Bronchial smooth muscle cell (primary cell): ENCODE results near the gene HCN3. TPM values are rescaled to one million over a fixed set of nuclear protein-coding genes. Genes with fewer than 3 reads are reported as not detected.

Experiments used
- total RNA-seq: library from RNA; depleted of rRNA; stranded (reverse); fragments of >200 nt; gene quantifications from 2 replicates; pipeline ENCODE4 v1.2.1, GENCODE V29; 2014

Gene HCN3
- total RNA-seq: 0.95 and 3.2 TPM in 2 replicates

GRCh38 chr1:155277070-155277901 lies at the start of gene HCN3:
Gene HCN3 (plus strand): TSS chr1:155277463. CDS start chr1:155277591, 128 bp downstream.

GRCh38 chr1:155255243-155256007 lies 21.8 kb upstream of the HCN3 start, which contains the start of gene ENTREP3:
Gene ENTREP3 (minus strand): TSS chr1:155255483. CDS start chr1:155254877, 606 bp downstream.

GRCh38 chr1:155261852-155262673 lies 15.2 kb upstream of the HCN3 start, which contains the start of gene SCAMP3:
Gene SCAMP3 (minus strand): TSS chr1:155262360. CDS start chr1:155262151, 209 bp downstream.

GRCh38 chr1:155273343-155274245 lies 3.7 kb upstream of the HCN3 start, which contains the start of gene CLK2:
Gene CLK2 (minus strand): TSS chr1:155273504. CDS start chr1:155270977, 2,527 bp downstream.

DNA sequence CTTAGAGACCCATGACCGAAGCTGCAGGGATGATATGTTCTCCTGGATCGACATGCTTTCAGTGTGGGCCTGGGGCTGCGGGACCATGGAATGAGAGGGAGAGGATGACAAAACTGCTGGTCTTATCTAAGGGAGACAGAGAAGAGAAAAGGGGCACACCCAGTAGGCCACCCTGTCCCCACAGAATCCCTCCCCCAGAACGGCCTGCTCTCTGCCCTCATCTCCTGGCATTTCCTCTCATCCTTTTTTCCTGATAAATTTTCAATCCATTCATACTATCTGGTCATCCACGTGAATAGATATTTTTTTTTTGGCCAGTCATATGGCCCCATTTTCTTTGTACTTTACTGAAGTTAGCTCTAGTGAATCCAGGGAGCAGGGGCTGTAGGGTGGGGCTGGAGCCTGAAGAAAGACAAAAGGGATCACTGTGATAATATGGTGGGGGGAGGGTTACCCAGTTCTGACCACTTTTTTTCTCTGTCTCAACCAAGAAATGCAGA lies 24.1 kb downstream of the HCN3 start, which contains the start of gene PKLR:
Gene PKLR (minus strand): TSS at position 97 of the 500 bp plus-strand sequence. CDS start 43 bp downstream, at position 54.

GRCh38 chr1:155308493-155309422 lies 31.5 kb downstream of the HCN3 start, which contains the start of gene FDPS:
Gene FDPS (plus strand): TSS chr1:155308866. CDS start chr1:155309790, 924 bp downstream.

DNA sequence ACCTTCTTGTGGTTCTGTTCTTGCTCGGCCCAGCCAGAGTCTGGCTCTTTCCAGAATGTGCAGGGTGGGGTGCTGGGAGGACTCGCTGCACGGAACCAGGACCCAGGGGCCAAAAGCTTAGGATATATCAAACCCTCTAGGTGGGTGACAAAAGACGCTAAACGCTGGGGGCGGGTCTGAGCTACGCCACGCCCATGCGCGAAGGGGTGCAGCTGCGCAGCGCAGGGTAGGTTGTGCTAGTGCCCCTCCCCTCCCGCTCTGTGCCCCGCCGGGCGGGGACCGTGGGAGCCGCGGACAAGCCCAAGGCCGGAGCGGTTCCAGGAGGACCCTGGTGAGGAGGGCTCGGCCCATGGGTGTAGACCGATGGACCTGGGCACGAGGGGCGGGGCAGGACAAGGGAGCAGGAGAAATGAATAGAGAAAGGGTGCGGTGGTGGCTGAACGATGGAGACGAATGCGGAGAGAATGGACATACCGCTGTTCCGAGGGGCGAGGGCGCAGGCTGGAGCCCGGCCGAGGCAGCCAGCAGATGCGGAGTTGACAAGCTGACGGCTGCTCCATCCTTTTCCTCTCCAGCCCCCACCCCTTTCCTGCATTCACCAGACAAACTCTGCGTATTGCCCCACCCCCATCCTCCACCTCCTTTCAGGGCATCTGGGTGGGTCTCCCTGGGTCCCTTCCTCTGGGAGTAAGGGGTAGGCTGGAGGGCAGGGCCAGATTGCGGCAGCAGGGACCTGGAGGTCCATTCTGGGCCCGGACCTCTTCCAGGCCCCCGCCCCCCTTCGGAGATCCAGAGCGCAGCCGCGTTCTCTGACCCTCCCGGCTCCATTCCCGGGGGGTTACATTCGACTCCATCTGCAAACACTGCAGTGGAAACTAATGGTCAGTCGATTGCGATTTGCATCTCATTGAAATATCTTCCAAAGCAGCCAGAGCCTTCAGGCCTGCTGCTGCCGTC lies 43.7 kb downstream of the HCN3 start, which contains the start of gene RUSC1:
Gene RUSC1 (plus strand): TSS at position 234 of the 957 bp plus-strand sequence. CDS start 880 bp downstream, outside the sequence.

Other genes with a start within 250 kb of the HCN3 start
- gene DCST2, start 243.7 kb upstream of the HCN3 start, total RNA-seq: 0.09 TPM in 1 of 2 replicates, not detected in the other
- not detected in 2 replicates for gene DCST1, start 243.6 kb upstream of the HCN3 start, total RNA-seq
- 38.8 and 55.6 TPM in 2 replicates for gene ADAM15, start 226.1 kb upstream of the HCN3 start, total RNA-seq
- gene EFNA4, start 213.7 kb upstream of the HCN3 start, total RNA-seq: 2.4 and 3.6 TPM in 2 replicates
- gene EFNA3, start 198.6 kb upstream of the HCN3 start, total RNA-seq: 0.79 and 1.1 TPM in 2 replicates
- gene EFNA1, start 149.6 kb upstream of the HCN3 start, total RNA-seq: 0.86 and 1.3 TPM in 2 replicates
- gene SLC50A1, start 141.6 kb upstream of the HCN3 start, total RNA-seq: 16.6 and 27.6 TPM in 2 replicates
- 63.7 and 65.9 TPM in 2 replicates for gene DPM3, start 136.9 kb upstream of the HCN3 start, total RNA-seq
- gene KRTCAP2, start 104.2 kb upstream of the HCN3 start, total RNA-seq: 82.6 and 100 TPM in 2 replicates
- gene TRIM46, start 103.6 kb upstream of the HCN3 start, total RNA-seq: 3.5 and 5.2 TPM in 2 replicates
- gene THBS3, start 69.6 kb upstream of the HCN3 start, total RNA-seq: 34.0 and 42.0 TPM in 2 replicates
- gene MTX1, start 68.8 kb upstream of the HCN3 start, total RNA-seq: 31.9 and 37.7 TPM in 2 replicates
- gene ENTREP3, start 22.0 kb upstream of the HCN3 start, total RNA-seq: 4.5 and 5.5 TPM in 2 replicates
- 18.5 and 28.5 TPM in 2 replicates for gene SCAMP3, start 15.1 kb upstream of the HCN3 start, total RNA-seq
- 26.2 and 41.5 TPM in 2 replicates for gene CLK2, start 4.0 kb upstream of the HCN3 start, total RNA-seq
- gene PKLR, start 24.0 kb downstream of the HCN3 start, total RNA-seq: under 0.01 and 0.16 TPM in 2 replicates
- gene FDPS, start 31.4 kb downstream of the HCN3 start, total RNA-seq: 132 and 244 TPM in 2 replicates
- gene RUSC1, start 43.4 kb downstream of the HCN3 start, total RNA-seq: 8.7 and 11.5 TPM in 2 replicates